DMS79 (cell line): ENCODE measurements around the gene FBXO9.
A peak's percentile ranks its signal among the peaks of the same experiment; 100 is the strongest.

ENCODE experiments used
- DNase-seq: peaks from one replicate; lab custom pipeline; 2025; lab: John Stamatoyannopoulos, UW

Gene FBXO9

DNA sequence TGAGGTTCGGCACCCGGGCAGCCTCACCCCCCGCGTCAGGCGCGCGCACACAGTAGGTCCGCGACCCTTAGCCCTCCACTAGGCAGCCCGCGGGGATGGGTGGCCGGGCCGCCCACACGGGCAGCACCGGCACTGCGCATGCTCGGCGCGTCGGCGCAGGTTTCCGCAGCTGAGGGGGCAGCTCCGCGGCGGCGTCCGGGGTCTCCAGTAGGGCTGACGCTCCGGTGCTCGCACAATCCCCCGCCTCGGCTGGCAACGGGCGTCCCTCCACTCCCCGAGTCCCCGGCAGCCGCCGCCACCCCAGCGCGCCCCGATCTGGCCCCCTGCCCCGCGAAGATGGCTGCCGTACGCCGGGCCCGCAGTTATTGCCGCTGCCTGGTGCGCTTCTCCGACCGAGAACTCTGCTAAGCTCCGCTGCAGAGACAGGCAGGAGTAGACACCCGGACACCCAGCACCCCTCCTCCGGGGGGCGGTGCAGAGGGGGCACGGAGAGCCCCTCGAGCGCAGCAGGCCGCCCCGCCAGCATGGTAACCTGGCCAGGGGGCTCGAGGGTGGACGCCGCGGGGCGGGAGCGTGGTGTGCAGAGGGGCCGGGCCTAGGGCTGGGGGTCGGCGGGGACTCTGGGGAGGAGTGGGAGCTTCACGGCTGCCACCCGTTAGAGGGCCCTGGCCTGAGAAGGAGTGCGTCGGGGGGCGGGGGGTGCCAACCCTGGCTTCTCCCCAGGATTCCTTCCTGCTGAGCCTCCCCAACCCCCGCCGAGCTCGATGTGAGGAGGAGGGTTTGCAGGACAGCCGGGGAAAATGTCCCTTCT is at the start of gene FBXO9:
FBXO9 (plus strand) TSS at position 139 of the 811 bp plus-strand sequence; CDS start at position 525, 386 bp downstream.
- DNase-seq = peak; percentile 47

DNA sequence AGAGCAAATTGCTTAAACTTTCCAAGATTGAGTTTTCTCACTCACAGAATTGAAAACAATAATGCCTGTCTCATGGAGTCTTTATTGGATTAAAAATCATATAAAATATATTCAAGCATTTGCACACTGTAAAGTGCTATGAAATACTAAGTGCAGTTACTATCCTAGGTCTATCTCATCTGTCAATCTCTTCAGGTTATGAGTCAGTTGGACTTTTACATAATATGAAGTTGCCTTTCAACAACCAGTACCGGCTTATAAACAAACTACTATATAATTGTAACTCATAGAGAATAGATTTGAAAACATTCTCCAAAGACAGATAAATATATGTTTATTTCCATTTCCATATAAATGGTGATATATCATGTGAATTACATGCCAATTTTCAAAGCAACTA is 49.7 kb upstream of the FBXO9 start:
- DNase-seq = no peak

DNA sequence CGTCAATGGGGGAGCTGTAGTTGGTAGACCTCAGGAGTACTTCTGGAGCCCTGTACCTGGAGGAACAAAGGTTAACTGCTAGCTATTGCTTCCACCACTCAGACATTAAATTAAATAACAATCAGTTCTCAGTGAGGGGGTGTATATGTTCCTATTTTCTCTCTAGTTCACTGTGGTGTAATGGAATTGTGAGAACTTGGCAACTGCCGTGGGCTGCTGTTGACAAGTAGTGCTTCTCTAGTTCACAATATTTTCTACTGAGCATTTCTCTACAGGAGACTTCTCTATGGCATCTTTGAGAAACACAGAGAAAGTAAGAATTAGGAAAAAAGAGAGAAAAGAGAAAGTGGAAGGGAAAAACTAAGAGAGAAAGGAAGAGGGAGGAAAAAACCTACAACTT is 46.8 kb upstream of the FBXO9 start:
- DNase-seq = no peak

DNA sequence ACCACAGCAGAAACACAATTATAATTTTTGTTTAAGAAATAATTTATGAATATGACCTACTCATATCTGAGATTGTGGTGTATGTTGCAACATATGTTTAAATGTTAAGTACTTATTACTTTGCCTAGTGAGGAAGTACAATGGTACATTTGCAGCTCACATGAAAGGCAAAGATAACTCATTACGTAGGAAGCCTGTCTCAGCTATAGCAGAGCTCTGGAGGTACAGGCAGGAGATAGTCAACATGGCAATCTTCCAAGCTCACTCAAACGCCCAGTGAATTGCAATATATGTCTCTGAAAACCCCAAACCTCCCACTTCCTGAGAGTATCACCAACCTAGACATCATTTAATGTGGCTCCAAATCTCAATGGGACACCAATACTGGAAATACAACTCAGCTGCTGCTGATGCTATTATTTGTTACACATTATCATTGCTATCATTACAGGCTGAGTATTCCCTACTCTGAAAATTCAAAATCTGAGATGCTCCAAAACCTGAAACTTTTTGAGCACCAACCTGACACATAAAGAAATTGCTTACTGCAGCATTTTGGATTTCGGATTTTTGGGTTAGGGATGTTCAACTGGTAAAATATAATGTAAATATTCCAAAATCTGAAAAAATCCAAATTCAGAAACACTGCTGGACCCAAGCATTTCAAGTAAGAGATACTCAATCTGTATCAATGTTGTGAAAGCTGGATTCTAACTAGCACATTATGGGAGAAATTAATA is 45.0 kb upstream of the FBXO9 start:
- no peak for DNase-seq

DNA sequence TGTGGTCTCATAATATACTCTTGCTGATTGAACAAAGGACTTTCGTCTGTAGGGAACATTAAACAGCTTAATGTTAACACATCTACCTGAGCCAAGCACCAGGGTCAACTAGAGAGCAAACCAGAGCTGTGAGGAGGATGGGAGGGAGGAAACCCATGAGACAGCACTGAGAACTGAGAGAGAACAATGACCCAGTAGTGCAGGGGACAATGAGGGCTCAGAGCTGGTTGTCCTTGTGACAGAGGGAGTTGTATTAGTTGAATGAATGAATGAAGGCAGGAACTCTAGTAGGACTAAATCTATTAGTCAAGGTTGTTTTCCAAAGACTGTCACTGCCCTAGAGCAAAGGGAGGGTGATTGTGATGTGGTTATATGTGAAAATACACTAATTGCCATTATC is 41.9 kb upstream of the FBXO9 start:
- DNase-seq = no peak

DNA sequence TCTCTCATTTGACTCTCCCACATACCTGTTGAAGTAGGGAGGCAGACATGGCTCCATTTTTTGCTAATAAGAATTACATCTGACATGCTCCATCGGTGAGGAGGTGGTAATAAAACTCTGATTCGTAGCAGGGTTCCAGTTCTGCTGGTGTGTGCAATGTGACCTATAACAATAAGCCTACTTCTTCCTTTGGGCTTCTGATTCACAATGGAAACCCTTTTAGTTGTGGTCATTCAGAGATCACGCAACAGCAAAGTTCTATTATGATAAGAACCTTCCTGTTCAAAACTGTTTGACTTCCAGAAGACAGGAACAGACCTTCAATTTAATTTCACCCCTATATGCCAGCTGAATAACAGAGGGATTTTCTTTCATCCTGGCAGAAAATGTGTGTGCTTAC is 38.7 kb upstream of the FBXO9 start:
- no peak for DNase-seq

DNA sequence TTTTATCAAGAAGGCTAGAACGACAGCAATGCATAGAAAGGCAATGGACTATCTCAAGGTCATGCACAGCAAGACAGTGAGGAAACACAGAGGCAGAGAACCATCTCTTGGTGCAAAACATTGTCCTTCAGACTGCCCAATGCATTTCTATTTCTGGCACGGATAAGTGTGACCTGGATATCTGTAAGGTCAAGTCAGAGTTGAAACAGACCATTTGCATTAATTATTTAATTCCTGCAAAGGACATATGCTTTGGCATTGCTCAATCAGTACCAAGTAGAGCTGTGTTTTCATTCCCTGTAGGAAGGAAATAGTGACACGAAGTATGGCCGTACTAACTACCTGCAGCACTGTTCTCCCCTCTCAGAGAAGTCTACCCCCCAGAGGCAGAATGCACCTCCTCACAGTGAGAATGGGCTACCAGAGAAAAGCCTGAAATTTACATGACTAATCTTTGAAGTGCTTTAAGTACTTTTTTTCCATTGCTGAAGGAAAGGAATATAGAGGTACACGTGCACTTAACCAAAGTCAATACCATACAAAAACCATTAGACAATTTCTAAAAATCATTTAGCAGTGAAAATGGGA is 38.0 kb upstream of the FBXO9 start:
- DNase-seq = no peak

DNA sequence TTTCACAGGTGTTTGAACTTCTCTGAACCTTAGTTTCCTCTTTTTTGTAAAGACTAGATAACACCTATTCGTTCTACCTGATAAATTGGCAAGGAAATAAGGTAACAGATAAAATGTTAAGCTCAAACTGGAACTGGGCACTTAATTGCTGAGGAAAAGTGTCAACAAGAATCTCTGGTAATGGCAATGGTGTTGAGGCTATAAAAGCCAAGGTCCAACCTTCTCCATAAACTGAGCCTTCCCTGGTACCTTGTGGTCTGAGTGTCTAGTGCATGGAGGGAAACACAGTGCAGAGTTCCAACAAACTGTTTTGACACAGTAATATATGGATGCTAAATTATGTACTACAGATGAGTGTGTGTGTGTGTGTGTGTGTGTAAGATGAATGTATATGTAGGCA is 36.7 kb upstream of the FBXO9 start:
- no peak for DNase-seq

DNA sequence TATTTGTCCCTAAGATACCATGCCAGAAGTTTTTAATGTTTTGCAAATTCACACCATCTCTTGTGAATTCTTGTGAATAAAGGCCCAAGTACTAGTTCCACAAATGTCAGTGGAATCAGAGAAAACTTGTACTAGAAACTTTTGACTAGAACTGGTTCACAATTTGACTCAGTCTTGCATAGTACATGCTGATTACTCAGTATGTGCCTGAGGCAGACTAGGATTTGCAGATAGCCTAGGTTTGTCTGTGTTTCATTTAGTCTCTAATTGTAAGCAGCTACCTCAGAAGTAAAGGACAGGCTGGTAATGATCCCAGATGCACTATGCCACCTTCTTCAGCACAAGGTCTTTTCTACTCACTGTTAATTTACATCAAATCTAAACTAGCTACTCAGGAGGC is 35.9 kb upstream of the FBXO9 start:
- DNase-seq = no peak

DNA sequence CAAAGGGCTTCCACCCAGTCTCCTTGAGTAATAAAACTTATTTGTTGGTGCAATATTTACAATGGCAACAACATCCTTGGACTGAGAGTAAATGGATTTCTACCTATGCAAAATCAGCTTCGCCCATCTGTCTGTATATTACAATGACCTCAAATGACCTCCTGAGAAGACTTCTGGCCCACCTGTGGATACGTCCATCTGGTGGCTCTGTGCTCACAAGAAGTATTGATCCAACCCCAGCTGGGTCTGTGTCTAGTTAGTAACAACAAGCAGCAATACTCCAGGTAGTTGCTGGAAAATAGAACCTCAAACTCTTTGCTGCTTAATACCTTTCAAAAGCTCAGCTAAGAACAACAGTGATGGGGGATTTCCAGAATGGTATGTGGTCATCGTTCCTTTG is 35.4 kb upstream of the FBXO9 start:
- no peak for DNase-seq

DNA sequence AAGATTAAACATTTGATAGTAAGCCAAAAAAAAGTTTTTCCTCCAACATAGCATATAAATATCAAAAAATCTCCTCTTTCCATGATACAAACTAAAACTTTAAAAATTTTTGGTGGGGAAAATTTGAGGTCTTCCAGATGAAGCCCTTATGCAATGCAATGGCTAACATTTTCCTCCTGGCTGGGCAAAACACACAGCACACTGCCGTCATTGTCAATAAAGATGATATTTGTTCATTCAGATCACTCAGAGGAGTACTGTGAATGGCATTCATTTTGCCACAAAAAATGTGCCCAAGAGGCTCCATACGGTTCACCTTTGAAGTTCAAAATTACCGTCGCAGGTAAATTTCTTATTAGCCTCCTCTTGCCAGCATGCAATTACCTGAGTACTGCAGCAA is 33.9 kb upstream of the FBXO9 start:
- DNase-seq = no peak

DNA sequence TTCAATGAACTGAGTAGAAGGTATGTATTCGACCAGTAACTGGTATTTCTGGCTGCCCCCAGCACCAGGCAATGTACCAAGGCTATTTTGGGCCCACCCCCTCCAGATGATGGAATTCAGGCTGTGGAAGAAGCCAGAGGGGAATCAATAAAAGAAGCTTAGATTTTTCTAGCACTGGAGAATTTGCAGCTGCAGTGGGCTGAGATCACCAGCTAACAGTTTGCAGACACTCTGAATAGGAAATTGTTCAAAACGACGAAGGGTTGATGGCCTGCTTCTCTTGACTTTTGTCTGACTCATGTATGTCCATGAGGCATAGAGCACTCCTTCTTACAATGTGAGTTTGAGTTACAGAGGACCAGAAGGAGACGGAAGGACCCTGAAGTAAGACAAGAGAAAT is 32.4 kb upstream of the FBXO9 start:
- DNase-seq = no peak

DNA sequence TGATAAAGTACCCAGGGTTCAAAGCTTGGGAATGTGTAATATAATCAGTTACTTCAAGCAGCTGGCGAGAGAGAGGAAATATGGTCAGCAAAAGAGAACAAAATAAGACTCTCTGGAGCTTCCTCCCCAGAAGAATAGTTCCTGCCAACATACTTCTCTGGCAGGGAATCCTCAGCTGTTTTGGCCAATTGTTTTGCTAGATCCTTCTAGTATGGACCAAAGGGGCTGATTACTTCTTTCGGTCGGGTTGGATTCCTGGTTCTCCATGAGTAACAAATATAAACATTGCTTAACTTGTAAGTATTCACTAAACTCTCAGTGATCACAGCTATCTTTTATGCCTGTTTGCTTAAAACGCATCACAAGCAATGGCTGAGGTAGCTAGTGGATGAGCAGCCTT is 31.4 kb upstream of the FBXO9 start:
- no peak for DNase-seq

DNA sequence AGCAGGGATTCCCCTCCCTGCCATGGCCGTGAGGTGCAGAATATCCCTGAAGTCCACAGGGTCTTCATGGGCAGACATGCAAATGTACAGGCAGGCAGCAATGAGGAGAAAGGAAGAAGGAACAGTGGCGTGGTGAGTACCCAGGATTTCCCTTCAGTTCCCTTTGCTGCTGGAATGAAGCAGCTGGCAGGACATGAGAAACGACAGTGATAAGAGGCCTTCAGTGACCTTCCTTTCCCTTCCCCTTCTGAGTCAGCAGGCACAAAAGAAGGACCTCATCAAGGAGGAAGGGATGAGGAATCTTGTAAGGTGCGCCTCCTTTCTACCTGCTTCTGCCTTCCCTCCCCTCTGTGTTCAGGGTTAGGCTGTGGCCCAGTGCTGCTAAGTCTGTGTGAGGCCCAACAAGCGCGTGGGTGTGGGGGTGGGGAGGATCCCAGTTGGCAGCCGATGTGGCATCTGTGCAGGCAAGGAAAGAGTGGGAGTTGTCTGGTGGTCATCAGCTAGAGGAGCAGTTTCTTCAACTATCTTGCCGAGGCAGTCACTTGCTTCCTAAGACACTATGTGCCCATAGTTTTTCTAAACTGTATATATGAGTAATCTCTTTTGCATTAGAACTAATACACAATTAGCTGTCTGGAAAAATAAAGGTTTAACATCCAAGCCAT is 29.5 kb upstream of the FBXO9 start:
- DNase-seq = no peak

DNA sequence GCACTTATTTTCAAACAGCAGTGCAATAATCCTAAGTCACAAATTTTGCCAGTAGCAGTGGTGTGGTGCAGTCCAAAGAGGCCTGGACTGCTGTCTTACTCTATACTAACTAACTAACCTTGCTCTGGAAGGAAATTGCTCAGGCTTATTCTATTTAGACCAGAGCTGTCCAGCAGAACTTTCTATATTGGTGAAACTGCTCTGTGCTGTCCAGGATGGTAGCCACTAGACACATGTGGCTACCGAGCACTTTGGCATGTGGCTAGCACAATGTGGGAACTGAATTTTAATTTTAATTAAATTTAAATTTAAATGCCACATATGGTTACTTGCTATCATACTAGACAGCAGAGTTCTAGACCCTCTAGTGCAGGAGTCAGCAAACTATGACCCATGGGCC is 27.1 kb upstream of the FBXO9 start:
- DNase-seq = no peak

DNA sequence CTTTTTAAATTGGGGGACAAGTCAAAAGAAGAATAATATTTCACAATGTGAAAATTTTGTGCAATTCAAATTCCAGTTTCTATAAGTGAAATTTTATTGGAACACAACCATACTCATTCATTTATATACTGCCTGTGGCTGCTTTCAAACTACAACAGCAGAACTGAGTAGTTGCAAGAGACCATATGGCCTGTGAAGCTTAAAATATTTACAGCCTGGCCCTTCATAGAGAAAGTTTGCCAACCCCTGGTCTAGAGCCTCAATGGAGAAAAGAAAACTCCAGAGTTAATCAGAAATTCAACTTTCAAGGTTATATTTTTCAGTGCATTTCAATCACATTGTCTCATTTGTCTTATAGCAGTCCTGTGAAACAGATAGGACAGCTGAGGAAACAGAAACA is 26.6 kb upstream of the FBXO9 start:
- no peak for DNase-seq

DNA sequence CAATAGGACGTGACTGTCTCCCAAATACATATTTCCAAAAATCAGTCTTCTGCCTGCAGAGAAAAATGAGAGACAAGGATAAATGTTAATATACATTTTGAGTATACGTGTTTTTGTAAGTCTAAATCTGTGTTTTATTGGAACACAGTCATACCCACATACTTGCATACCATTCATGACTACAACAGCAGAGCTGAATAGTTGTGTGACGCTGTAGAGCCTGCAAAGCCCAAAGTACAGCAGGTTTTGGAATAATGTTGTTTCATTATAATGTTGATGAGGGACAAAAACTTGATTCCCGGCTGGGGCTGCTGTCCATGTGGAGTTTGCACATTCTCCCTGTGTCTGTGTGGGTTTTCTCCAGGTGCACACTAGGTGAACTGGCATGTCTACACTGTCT is 23.8 kb upstream of the FBXO9 start:
- no peak for DNase-seq

DNA sequence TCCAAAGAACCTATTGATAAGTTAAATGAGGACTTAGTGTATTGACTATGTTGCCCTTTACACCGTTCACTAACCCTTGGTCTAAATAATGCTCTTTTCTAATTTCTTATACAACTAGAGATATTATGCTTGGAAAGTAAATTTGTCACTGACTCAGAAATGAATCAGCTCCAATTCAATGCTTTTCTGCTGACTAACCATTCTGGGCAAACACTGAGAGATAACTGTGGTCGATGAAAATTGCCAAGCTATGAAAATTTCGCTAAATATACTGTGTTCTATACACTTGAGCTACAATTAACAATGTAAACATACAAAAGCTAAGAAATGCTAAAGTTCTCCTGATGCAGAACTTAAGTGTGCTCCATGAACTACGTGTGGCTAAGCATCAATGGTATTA is 23.1 kb upstream of the FBXO9 start:
- peak; percentile 22 for DNase-seq

DNA sequence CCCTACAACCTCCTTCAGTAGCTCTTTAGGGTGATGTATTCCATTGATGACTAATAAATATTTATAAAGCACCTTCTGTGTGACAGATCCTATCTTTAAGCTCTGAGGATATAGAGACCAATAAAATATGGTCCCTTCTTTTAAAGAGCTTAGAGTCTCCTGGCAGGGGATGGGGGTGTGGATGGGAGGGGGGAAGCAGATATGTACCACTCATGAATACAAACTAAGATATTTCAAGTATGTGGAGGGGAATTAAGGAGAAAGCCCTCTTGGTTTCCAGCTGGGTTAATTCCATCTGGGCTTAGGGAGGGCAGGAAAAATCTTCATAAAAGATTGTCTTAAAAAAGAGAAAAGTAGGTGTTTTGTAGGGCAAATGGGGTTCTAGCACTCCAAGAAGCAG is 21.6 kb upstream of the FBXO9 start:
- DNase-seq = no peak

DNA sequence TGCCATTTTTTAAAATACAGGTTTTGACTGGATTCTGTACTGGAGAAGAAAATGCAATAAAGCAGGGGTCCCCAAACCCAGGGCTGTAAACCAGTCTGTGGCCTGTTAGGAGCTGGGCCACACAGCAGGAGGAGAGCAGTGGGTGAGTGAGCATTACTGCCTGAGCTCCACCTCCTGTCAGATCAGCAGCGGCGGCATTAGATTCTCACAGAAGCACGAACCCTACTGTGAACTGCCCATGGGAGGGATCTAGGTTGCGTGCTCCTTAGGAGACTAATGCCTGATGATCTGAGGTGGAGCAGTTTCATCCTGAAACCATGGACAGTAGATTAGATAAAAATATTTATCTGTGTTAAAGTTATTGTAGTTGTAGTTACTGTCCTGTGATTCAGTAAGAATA is 21.1 kb upstream of the FBXO9 start:
- DNase-seq = no peak

DNA sequence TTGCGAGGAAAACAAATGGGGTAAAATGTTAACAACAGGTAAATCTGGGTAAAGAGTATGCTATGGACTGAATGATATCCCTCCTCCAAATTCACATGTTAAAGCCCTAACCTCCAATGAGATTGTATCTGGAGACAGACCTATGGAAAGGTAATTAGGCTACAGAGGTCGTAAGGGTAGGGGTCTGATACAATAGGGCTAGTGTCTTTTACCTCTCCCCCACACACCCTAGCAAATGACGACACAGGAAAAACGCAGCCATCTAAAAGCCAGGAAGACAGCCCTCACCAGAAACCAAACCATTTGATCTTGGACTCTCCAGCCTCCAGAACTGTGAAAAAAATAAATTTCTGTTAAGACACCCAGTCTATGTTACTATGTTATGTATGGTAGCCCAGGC is 20.6 kb upstream of the FBXO9 start:
- DNase-seq = no peak

DNA sequence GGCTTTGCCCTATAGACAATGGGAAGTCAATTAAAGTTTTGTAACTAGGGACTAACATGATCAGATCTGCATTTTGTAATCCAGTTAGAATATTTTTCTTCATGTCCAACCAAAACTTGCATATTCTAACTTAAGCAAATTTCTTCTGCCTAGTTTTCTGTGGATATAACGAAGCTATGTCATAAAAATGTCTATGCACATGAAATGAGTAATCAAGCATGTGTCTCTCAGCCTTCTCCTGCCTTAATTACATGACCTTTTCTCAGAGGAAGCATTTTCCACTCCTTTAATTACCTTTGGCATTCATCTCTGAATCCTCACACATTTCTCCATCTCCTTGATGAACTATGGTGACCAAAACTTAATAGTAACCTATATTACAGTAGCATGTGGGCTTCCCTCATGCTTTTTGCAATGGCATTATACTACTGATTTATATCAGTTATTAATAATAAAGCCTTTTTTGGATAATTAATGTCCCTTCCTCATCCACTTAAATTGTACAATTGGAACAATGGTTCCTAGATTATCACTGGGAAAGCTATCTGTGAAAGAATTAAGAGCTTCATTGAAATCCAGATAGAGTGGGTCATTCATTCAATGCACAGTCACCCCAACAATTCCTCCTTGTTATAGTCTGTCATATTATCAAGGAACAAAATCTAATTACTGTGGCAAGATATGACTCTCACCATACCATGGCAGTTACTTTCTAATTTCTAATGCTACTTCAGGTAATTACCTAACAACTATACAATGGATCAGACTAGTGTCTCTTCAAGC is 19.1 kb upstream of the FBXO9 start:
- no peak for DNase-seq
